IPS-15b (cell line): ENCODE measurements around the gene TMEM186.
A peak's percentile ranks its signal among the peaks of the same experiment; 100 is the strongest.
"Not testable (repeated sequence)": the region's sequence is repeated elsewhere in the genome, so short reads cannot be mapped to it uniquely, and the experiment has no call there.

Source experiments
- H3K27me3 ChIP-seq: one replicate; pipeline ENCODE4 v1.6.1; 2013; ENCODE audit warnings: low read length; ENCODE audit not compliant: control insufficient read depth, insufficient read depth
- H3K36me3 ChIP-seq: one replicate; pipeline ENCODE4 v1.6.1; 2013; ENCODE audit warnings: low read length; ENCODE audit not compliant: control insufficient read depth, insufficient read depth
- H3K4me1 ChIP-seq: one replicate; pipeline ENCODE4 v1.6.1; 2013; ENCODE audit warnings: mild to moderate bottlenecking, low read length; ENCODE audit not compliant: control insufficient read depth, insufficient read depth
- H3K4me3 ChIP-seq: one replicate; pipeline ENCODE4 v1.5.1; 2013; ENCODE audit warnings: low read depth, low read length
- H3K9ac ChIP-seq: one replicate; pipeline ENCODE4 v1.6.1; 2013; ENCODE audit warnings: low read depth, mild to moderate bottlenecking, low read length
- H3K9me3 ChIP-seq: one replicate; pipeline ENCODE4 v1.6.1; 2013; ENCODE audit warnings: mild to moderate bottlenecking, low read length; ENCODE audit not compliant: control insufficient read depth, insufficient read depth

Gene TMEM186

GRCh38 chr16:8807189-8807588, 9.8 kb upstream of the TMEM186 start:
- Histone ChIP-seq H3K9ac (no peak overlapping the region), H3K4me3 (no peak overlapping the region), H3K9me3 (no peaks in the 10 kb centered on the region), H3K27me3 (no peaks in the 10 kb centered on the region), H3K4me1 (no peaks in the 10 kb centered on the region), H3K36me3 (peaks cover 59% of the 10 kb centered on the region)

- no peak overlapping the region for H3K9ac ChIP-seq
These were observed 9.0 kb upstream of the TMEM186 start for GRCh38 chr16:8806272-8806983.

GRCh38 chr16:8804313-8804712, 6.9 kb upstream of the TMEM186 start:
- H3K4me3 ChIP-seq, result no peak overlapping the region
- peaks cover 56% of the 10 kb centered on the region for H3K36me3 ChIP-seq
- no peaks in the 10 kb centered on the region for H3K27me3 ChIP-seq
- H3K4me1 ChIP-seq, result peaks cover under 1% of the 10 kb centered on the region
- no peak overlapping the region for H3K9ac ChIP-seq
- H3K9me3 ChIP-seq, result no peaks in the 10 kb centered on the region

More at GRCh38 chr16:8806272-8806983, 9.0 kb upstream of the TMEM186 start:
- Histone ChIP-seq H3K36me3 (peaks cover 60% of the 10 kb centered on the region), H3K4me3 (no peak overlapping the region), H3K27me3 (no peaks in the 10 kb centered on the region), H3K4me1 (no peaks in the 10 kb centered on the region), H3K9me3 (no peaks in the 10 kb centered on the region)

GRCh38 chr16:8803733-8804132, 6.3 kb upstream of the TMEM186 start:
- H3K9me3 ChIP-seq, H3K27me3 ChIP-seq, H3K4me1 ChIP-seq, H3K4me3 ChIP-seq, H3K9ac ChIP-seq: not testable (repeated sequence)
- peaks cover 53% of the 10 kb centered on the region for H3K36me3 ChIP-seq

- H3K36me3 ChIP-seq, result peaks cover 44% of the 10 kb centered on the region
These were observed 4.3 kb upstream of the TMEM186 start for GRCh38 chr16:8801701-8802100.

GRCh38 chr16:8798535-8799157, 1.2 kb upstream of the TMEM186 start:
- Histone ChIP-seq H3K4me3 (peak overlapping the region; percentile 92), H3K4me1 (peaks cover 11% of the 10 kb centered on the region), H3K36me3 (peaks cover 24% of the 10 kb centered on the region), H3K9me3 (no peaks in the 10 kb centered on the region), H3K9ac (peak overlapping the region; percentile 99), H3K27me3 (no peaks in the 10 kb centered on the region)

More at GRCh38 chr16:8801701-8802100, 4.3 kb upstream of the TMEM186 start:
- H3K4me1 ChIP-seq, result peaks cover 7% of the 10 kb centered on the region
- H3K9me3 ChIP-seq, result no peaks in the 10 kb centered on the region
- no peak overlapping the region for H3K4me3 ChIP-seq
- no peak overlapping the region for H3K9ac ChIP-seq
- no peaks in the 10 kb centered on the region for H3K27me3 ChIP-seq

GRCh38 chr16:8798174-8798527, 712 bp upstream of the TMEM186 start:
- no peaks in the 10 kb centered on the region for H3K9me3 ChIP-seq
- H3K27me3 ChIP-seq, result no peaks in the 10 kb centered on the region
- H3K36me3 ChIP-seq, result peaks cover 21% of the 10 kb centered on the region
- peak overlapping the region; percentile 92 for H3K4me3 ChIP-seq
- peaks cover 11% of the 10 kb centered on the region for H3K4me1 ChIP-seq
- H3K9ac ChIP-seq, result peak overlapping the region; percentile 99

GRCh38 chr16:8796469-8797363, 723 bp downstream of the TMEM186 start:
- no peaks in the 10 kb centered on the region for H3K9me3 ChIP-seq
- H3K36me3 ChIP-seq, result peaks cover 7% of the 10 kb centered on the region
- H3K4me3 ChIP-seq, result peak overlapping the region; percentile 92
- H3K4me1 ChIP-seq, result peaks cover 11% of the 10 kb centered on the region
- H3K9ac ChIP-seq, result peak overlapping the region; percentile 90
- no peaks in the 10 kb centered on the region for H3K27me3 ChIP-seq

- no peak overlapping the region for H3K4me3 ChIP-seq
- H3K27me3 ChIP-seq, result no peaks in the 10 kb centered on the region
- no peak overlapping the region for H3K9ac ChIP-seq
- no peaks in the 10 kb centered on the region for H3K9me3 ChIP-seq
- peaks cover 11% of the 10 kb centered on the region for H3K4me1 ChIP-seq
- peaks cover 2% of the 10 kb centered on the region for H3K36me3 ChIP-seq
These were observed 1.6 kb downstream of the TMEM186 start for GRCh38 chr16:8795818-8796217.

- Histone ChIP-seq H3K4me3 (no peak overlapping the region), H3K9me3 (no peaks in the 10 kb centered on the region), H3K4me1 (peaks cover 11% of the 10 kb centered on the region), H3K36me3 (peaks cover 2% of the 10 kb centered on the region), H3K27me3 (no peaks in the 10 kb centered on the region), H3K9ac (no peak overlapping the region)
These were observed 2.3 kb downstream of the TMEM186 start for GRCh38 chr16:8795091-8795490.

GRCh38 chr16:8788578-8789172, 8.8 kb downstream of the TMEM186 start:
- H3K36me3 ChIP-seq, result no peaks in the 10 kb centered on the region
- no peaks in the 10 kb centered on the region for H3K4me1 ChIP-seq
- no peak overlapping the region for H3K4me3 ChIP-seq
- H3K9me3 ChIP-seq, result no peaks in the 10 kb centered on the region
- H3K9ac ChIP-seq, result no peak overlapping the region
- H3K27me3 ChIP-seq, result no peaks in the 10 kb centered on the region
